Tibial artery (tissue), 4 donors: ENCODE results near the gene FTSJ3.
"Not testable (repeated sequence)": the region's sequence is repeated elsewhere in the genome, so short reads cannot be mapped to it uniquely, and the experiment has no call there.

Experiments used
- DNase-seq, 2 donors: peaks; one replicate each; pipeline ENCODE4 v3.0.0-alpha.2; 2019
- H3K27ac ChIP-seq, 2 donors: fragments of 200-600 bp; sonication (generic) in 1 of 2; 1 replicate in 1 of 2; 2 replicates in 1 of 2; pipeline ENCODE4 v1.5.1; 2018 to 2019; ENCODE audit warnings: mild to moderate bottlenecking in 1 of 2
- H3K27me3 ChIP-seq, 2 donors: fragments of 200-600 bp; sonication (generic) in 1 of 2; one replicate each; pipeline versions ENCODE4 v1.5.1 to v1.6.0; 2016 to 2019
- H3K36me3 ChIP-seq, 3 donors: fragments of 200-600 bp; sonication (generic) in 2 of 3; one replicate each; pipeline ENCODE4 v1.5.1; 2016 to 2019; ENCODE audit warnings: mild to moderate bottlenecking in 2 of 3
- H3K4me1 ChIP-seq, 4 donors: fragments of 200-600 bp; sonication (generic) in 2 of 4; 1 replicate in 3 of 4; 2 replicates in 1 of 4; pipeline ENCODE4 v1.5.1; 2016 to 2019
- H3K4me3 ChIP-seq, 2 donors: fragments of 200-600 bp; sonication (generic) in 1 of 2; 1 replicate in 1 of 2; 2 replicates in 1 of 2; pipeline ENCODE4 v1.5.1; 2018 to 2019; ENCODE audit warnings: mild to moderate bottlenecking in 2 of 2
- H3K9me3 ChIP-seq, 3 donors: fragments of 200-600 bp; sonication (generic) in 1 of 3; one replicate each; pipeline ENCODE4 v1.5.1; 2016 to 2019
- CTCF ChIP-seq, 2 experiments: fragments of 200-600 bp in 1 of 2; fragments of 450-650 bp in 1 of 2; IDR thresholded peaks; one replicate each; pipeline ENCODE4 v1.5.1; 2017 to 2019; ENCODE audit warnings: antibody characterized with exemption in 2 of 2, mild to moderate bottlenecking in 1 of 2, moderate library complexity in 1 of 2
- intact Hi-C: fragments of 100-400 bp; cut with DNase I; formaldehyde crosslinking; loops from one replicate; pipeline ENCODE4 v1.15.0; 2023; ENCODE audit warnings: low total_unique reads

Gene FTSJ3

GRCh38 chr17:63827002-63827800, at the start of gene FTSJ3, which contains the start of gene PSMC5:
TSS of gene FTSJ3 (minus strand) at chr17:63827663. CDS start at chr17:63826902, 761 bp downstream.
TSS of gene PSMC5 (plus strand) at chr17:63827431. CDS start at chr17:63827491, 60 bp downstream.
- no peaks in the 10 kb centered on the region for H3K9me3 ChIP-seq
- peaks cover 65 to 70% (median 65%) of the 10 kb centered on the region in 3 donors for H3K36me3 ChIP-seq
- TF ChIP-seq CTCF (IDR thresholded peaks at IDR 0.05), result peak; percentile 17 to 43
- H3K27me3 ChIP-seq, result no peaks in the 10 kb centered on the region
- peak within 1 kb of the TSS; percentile 87 to 90 for H3K27ac ChIP-seq
- peak within 1 kb of the TSS; percentile 73 to 77 for H3K4me3 ChIP-seq
- DNase-seq, result peak; percentile 97 to 98
- intact Hi-C loops, result no loop called here
- peaks cover 0 to 33% (median 24%) of the 10 kb centered on the region in 4 donors for H3K4me1 ChIP-seq

- H3K4me3 ChIP-seq, intact Hi-C loops, H3K9me3 ChIP-seq, H3K36me3 ChIP-seq, H3K27ac ChIP-seq, H3K4me1 ChIP-seq, DNase-seq, H3K27me3 ChIP-seq: not testable (repeated sequence)
Measured at GRCh38 chr17:63874693-63875092, 47.2 kb upstream of the FTSJ3 start.

GRCh38 chr17:63874061-63874626, 46.7 kb upstream of the FTSJ3 start:
- H3K27ac ChIP-seq, intact Hi-C loops, H3K4me1 ChIP-seq, H3K36me3 ChIP-seq, H3K4me3 ChIP-seq, DNase-seq, H3K27me3 ChIP-seq, H3K9me3 ChIP-seq: not testable (repeated sequence)

GRCh38 chr17:63873577-63873976, 46.1 kb upstream of the FTSJ3 start, which contains the start of gene CSH2:
TSS of gene CSH2 (minus strand) at chr17:63873677. CDS start at chr17:63873614, 63 bp downstream.
- DNase-seq, H3K9me3 ChIP-seq, H3K36me3 ChIP-seq, H3K27me3 ChIP-seq, H3K4me1 ChIP-seq, H3K27ac ChIP-seq, H3K4me3 ChIP-seq, intact Hi-C loops: not testable (repeated sequence)

- H3K36me3 ChIP-seq, H3K4me3 ChIP-seq, H3K4me1 ChIP-seq, intact Hi-C loops, DNase-seq, H3K27ac ChIP-seq, H3K9me3 ChIP-seq, H3K27me3 ChIP-seq: not testable (repeated sequence)
Measured at GRCh38 chr17:63871646-63872365, 44.3 kb upstream of the FTSJ3 start.

GRCh38 chr17:63870292-63870665, 42.8 kb upstream of the FTSJ3 start:
- H3K27me3 ChIP-seq, H3K36me3 ChIP-seq, H3K4me3 ChIP-seq, H3K27ac ChIP-seq, DNase-seq, intact Hi-C loops, H3K4me1 ChIP-seq, H3K9me3 ChIP-seq: not testable (repeated sequence)

GRCh38 chr17:63869491-63870291, 42.2 kb upstream of the FTSJ3 start:
- not testable (repeated sequence) for DNase-seq, H3K27me3 ChIP-seq, H3K9me3 ChIP-seq, H3K4me1 ChIP-seq, H3K36me3 ChIP-seq, H3K27ac ChIP-seq, H3K4me3 ChIP-seq
- intact Hi-C loops, result loop anchor here (5.0 kb wide), 1 partner anchor 442 kb away; no protein-coding TSS in a partner anchor

GRCh38 chr17:63866625-63867024, 39.2 kb upstream of the FTSJ3 start:
- H3K36me3 ChIP-seq, H3K27ac ChIP-seq, DNase-seq, H3K27me3 ChIP-seq, H3K4me1 ChIP-seq, H3K4me3 ChIP-seq, H3K9me3 ChIP-seq: not testable (repeated sequence)
- intact Hi-C loops, result loop anchor here (5.0 kb wide), 1 partner anchor 439 kb away; no protein-coding TSS in a partner anchor
